ENCODE results near the gene FLT4.

DNA sequence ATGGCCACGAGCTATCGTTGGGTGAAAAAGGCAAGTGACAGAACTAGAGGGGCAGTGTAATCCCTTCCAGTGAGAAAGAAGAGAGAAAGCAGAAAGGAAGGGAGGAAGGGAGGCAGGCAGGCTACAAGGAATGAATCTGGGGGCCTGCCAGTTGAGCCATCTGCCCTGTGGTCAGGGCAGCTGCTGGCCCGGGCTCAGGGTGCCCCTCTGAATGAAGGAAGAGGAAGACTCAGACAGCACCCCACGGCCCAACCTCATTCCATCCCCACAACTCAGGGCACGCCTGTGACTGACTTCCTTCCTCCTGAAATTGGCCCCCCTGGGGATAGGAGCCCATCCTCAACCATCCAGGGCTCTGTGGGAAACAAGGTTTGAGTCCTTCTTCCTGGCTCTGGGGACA lies 20.3 kb upstream of the FLT4 start:
- TF ChIP-seq POLR2A (IDR thresholded peaks at IDR 0.05; ENCODE audit: low read length): no peak
- TF ChIP-seq EP300 (IDR thresholded peaks at IDR 0.05): no peak
- TF ChIP-seq KDM1A (IDR thresholded peaks at IDR 0.05; ENCODE audit: low read depth): no peak
- no peak for TF ChIP-seq CEBPB (IDR thresholded peaks at IDR 0.05)

Measured in A549 (cell line).